Stomach (tissue), 9 donors: ENCODE data around the gene LSAMP. TPM values are rescaled to one million over a fixed set of nuclear protein-coding genes. Genes with fewer than 3 reads are reported as not detected.

Experiments used
- DNase-seq, 2 donors: peaks; one replicate each; pipeline versions ENCODE4 v3.0.0 to v3.0.0-alpha.2; 2013 to 2019
- H3K27ac ChIP-seq, 5 donors: fragments of 200-600 bp in 4 of 5; sonication (generic) in 4 of 5; one replicate each; pipeline ENCODE4 v1.5.1; 2013 to 2019; ENCODE audit warnings: mild to moderate bottlenecking in 1 of 5, moderate library complexity in 1 of 5
- H3K27me3 ChIP-seq, 3 donors: fragments of 200-600 bp; sonication (generic); one replicate each; pipeline ENCODE4 v1.5.1; 2017 to 2019; ENCODE audit warnings: mixed run types in 1 of 3
- H3K36me3 ChIP-seq, 4 donors: fragments of 200-600 bp; sonication (generic); 1 replicate in 3 of 4; 2 replicates in 1 of 4; pipeline ENCODE4 v1.5.1; 2016 to 2019
- H3K4me1 ChIP-seq, 4 donors: fragments of 200-600 bp; sonication (generic); one replicate each; pipeline ENCODE4 v1.5.1; 2016 to 2019
- H3K4me3 ChIP-seq, 4 donors: fragments of 200-600 bp; sonication (generic) in 3 of 4; one replicate each; pipeline ENCODE4 v1.5.1; 2016 to 2019; ENCODE audit warnings: mild to moderate bottlenecking in 1 of 4
- H3K9me3 ChIP-seq, 4 donors: fragments of 200-600 bp; sonication (generic); one replicate each; pipeline ENCODE4 v1.5.1; 2016 to 2019
- CTCF ChIP-seq, 7 experiments: fragments of 450-650 bp in 4 of 7; fragments of 200-600 bp in 3 of 7; sonication (generic) in 3 of 7; IDR thresholded peaks; one replicate each; pipeline ENCODE4 v1.5.1; 2016 to 2019; ENCODE audit warnings: antibody characterized with exemption in 7 of 7, control low read depth in 2 of 7, mild to moderate bottlenecking in 1 of 7
- EP300 ChIP-seq: sonication (generic); formaldehyde crosslinking; IDR thresholded peaks from one replicate; pipeline ENCODE4 v1.6.1; 2017; ENCODE audit warnings: antibody characterized with exemption
- POLR2A ChIP-seq, 4 donors: fragments of 450-650 bp; IDR thresholded peaks; one replicate each; pipeline ENCODE4 v1.6.1; 2016; ENCODE audit warnings: antibody characterized with exemption in 4 of 4, control low read depth in 2 of 4, mild to moderate bottlenecking in 1 of 4, moderate library complexity in 1 of 4
- POLR2AphosphoS5 ChIP-seq, 3 donors: sonication (generic); formaldehyde crosslinking; IDR thresholded peaks; one replicate each; pipeline ENCODE4 v1.6.1; 2016; ENCODE audit warnings: antibody characterized with exemption in 3 of 3
- WGBS, 5 donors: extraction: QIAGEN DNeasy Blood & Tissue Kit in 3 of 5; methylation state at CpG; one replicate each; pipeline versions ENCODE4 v1.1.5 to v1.1.7; 2013 to 2018; 5-methylcytosine and 5-hydroxymethylcytosine counted together
- intact Hi-C: fragments of 100-400 bp; cut with DNase I; formaldehyde crosslinking; loops from one replicate; pipeline ENCODE4 v1.15.1; 2023; ENCODE audit warnings: low total_unique reads
- polyA plus RNA-seq, 3 donors: library from polyadenylated mRNA; stranded (reverse); fragments of 200-250 nt; gene quantifications; one replicate each; pipeline ENCODE4 v1.2.3, GENCODE V29; 2013
- total RNA-seq, 5 donors: library from RNA; depleted of rRNA; stranded (reverse); fragments of >200 nt; gene quantifications; one replicate each; pipeline versions ENCODE4 v1.1.0 to v1.2.3, GENCODE V29; 2014 to 2016
- donor health status: healthy with polysubstance abuse.
- donor health status: Bipolar disorder and iron deficiency.
- donor health status: healthy.

The LSAMP gene
- total and polyA plus RNA-seq, 8 donors = 1.1 to 20.7 (median 1.7) TPM

DNA sequence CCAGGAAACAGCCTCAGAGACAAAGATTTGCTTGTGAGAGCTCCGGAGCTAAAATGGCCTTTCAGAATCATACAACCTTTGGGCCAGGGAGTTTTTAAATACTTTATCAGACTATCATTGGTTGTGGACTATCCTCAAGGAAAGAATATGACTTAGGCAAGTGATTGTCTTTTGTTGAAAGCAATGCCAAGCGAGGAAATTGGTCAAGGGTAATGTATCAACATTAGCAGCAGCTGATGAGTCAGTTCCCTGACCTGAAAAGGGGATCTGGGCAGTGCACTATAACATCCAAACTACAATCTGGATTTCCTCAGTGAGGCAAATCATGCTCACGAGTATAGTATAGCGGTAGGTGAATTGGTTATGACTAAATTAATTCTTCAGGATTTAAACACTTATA is 303.6 kb downstream of the LSAMP start:
- H3K27ac ChIP-seq = no peak overlapping the region
- no peaks in the 10 kb centered on the region for H3K4me1 ChIP-seq
- WGBS, 5 donors = 76 to 87% (median 82%) methylated on average over 4 of the region's 4 CpGs
- no peaks in the 10 kb centered on the region for H3K27me3 ChIP-seq
- H3K9me3 ChIP-seq = peaks cover 0 to 16% (median 8%) of the 10 kb centered on the region in 4 donors
- no peak overlapping the region for H3K4me3 ChIP-seq
- no peak for TF ChIP-seq POLR2A (IDR thresholded peaks at IDR 0.05)
- TF ChIP-seq CTCF (IDR thresholded peaks at IDR 0.05) = no peak
- no peak for TF ChIP-seq EP300
- H3K36me3 ChIP-seq = no peaks in the 10 kb centered on the region
- no peak for DNase-seq
- intact Hi-C loops = no loop called here

DNA sequence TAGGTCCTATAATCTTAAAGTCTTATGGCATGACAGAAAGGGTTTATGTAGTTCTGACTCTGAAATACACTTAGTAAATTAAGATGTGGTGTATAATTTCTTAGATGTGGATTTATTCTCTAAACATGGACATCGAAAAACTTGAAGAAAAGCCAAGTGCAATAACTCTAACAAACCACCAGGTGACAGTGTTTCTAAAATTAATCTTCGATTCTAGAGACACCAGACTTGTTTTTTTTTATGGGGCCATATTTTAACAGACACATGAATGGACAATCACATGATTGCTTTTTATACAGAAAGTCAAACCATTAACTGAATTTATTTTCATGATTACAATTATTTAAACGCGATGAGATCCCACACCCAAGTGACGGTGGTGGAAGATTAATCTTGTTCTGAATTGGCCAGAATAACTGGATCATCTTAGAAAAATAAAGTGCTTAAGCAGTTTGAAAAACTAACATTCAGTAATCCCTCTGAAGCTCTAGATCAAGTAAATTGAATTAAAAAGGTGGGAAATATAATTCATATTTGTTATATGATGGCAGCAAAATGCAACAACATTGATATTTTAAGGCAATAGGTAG is 305.1 kb downstream of the LSAMP start:
- Histone ChIP-seq H3K27me3 (no peaks in the 10 kb centered on the region), H3K36me3 (no peaks in the 10 kb centered on the region), H3K9me3 (peaks cover 0 to 2% (median 1%) of the 10 kb centered on the region in 4 donors), H3K27ac (no peak overlapping the region), H3K4me3 (no peak overlapping the region), H3K4me1 (peaks cover 0 to 10% (median 0%) of the 10 kb centered on the region in 4 donors)
- TF ChIP-seq POLR2A (IDR thresholded peaks at IDR 0.05) (no peak), POLR2AphosphoS5 (IDR thresholded peaks at IDR 0.05) (no peak), EP300 (no peak), CTCF (IDR thresholded peaks at IDR 0.05) (peak in 5 of 7 experiments; percentile 41 to 66 (median 65))
- intact Hi-C loops = no loop called here
- WGBS, 5 donors = 26 to 33% (median 28%) methylated on average over 5 of the region's 5 CpGs
- peak in 1 of 2 donors; percentile 27 for DNase-seq

DNA sequence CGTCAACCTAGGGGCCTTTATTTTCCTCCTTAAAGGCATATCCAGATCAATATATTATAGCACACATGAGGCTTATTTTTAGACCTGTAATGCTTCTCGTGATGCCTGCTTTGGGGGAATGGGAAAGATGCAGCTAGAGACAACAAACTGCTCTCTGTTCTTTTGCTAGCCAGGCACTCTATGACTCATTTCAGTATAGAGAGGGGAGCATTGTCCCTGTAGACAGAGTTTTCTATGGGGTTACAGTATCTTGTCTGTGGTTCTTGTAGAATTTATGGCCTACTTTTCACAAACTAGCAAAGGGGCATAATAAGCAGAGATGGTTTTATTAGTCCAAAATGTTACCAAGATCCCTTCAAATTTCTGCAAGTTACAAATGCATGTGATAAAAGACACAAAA is 305.6 kb downstream of the LSAMP start:
- Histone ChIP-seq H3K4me1 (peaks cover 0 to 12% (median 0%) of the 10 kb centered on the region in 4 donors), H3K27ac (no peak overlapping the region), H3K9me3 (no peaks in the 10 kb centered on the region), H3K4me3 (no peak overlapping the region), H3K36me3 (no peaks in the 10 kb centered on the region), H3K27me3 (no peaks in the 10 kb centered on the region)
- TF ChIP-seq POLR2A (IDR thresholded peaks at IDR 0.05) = no peak
- no peak for TF ChIP-seq CTCF (IDR thresholded peaks at IDR 0.05)
- TF ChIP-seq EP300 = no peak
- no peak for TF ChIP-seq POLR2AphosphoS5 (IDR thresholded peaks at IDR 0.05)
- intact Hi-C loops = no loop called here
- DNase-seq = no peak
- 72 to 82% (median 81%) methylated on average over 2 of the region's 2 CpGs for WGBS, 5 donors

GRCh38 chr3:116135457-116136085 is 309.7 kb downstream of the LSAMP start:
- 46 to 59% (median 52%) methylated on average over 4 of the region's 4 CpGs for WGBS, 5 donors
- DNase-seq = peak in 1 of 2 donors; percentile 83
- Histone ChIP-seq H3K4me1 (peaks cover 0 to 12% (median 0%) of the 10 kb centered on the region in 4 donors), H3K36me3 (no peaks in the 10 kb centered on the region), H3K27ac (peak overlapping the region in 1 of 5 donors; percentile 21), H3K4me3 (no peak overlapping the region), H3K9me3 (no peaks in the 10 kb centered on the region), H3K27me3 (no peaks in the 10 kb centered on the region)
- TF ChIP-seq POLR2AphosphoS5 (IDR thresholded peaks at IDR 0.05) = peak in 1 of 3 donors; percentile 16
- TF ChIP-seq EP300 = no peak
- intact Hi-C loops = no loop called here
